PFSK-1 (cell line): ENCODE results near the gene PAK1.

Source experiments
- POLR2AphosphoS5 ChIP-seq: IDR thresholded peaks from 2 replicates; pipeline ENCODE4 v1.6.1; 2012; ENCODE audit warnings: low read depth, mild to moderate bottlenecking, control low read depth, low read length, moderate library complexity
- REST ChIP-seq, 2 experiments: IDR thresholded peaks; 2 replicates each; pipeline versions ENCODE4 v1.6.1 to v1.8.0; 2011 to 2012; ENCODE audit warnings: low read depth in 2 of 2, low read length in 2 of 2, control low read depth in 1 of 2, inconsistent platforms in 1 of 2, mild to moderate bottlenecking in 1 of 2, moderate library complexity in 1 of 2; ENCODE audit not compliant: insufficient read depth in 1 of 2
- SIN3A ChIP-seq: IDR thresholded peaks from 2 replicates; pipeline ENCODE4 v1.6.1; 2012; ENCODE audit warnings: mild to moderate bottlenecking, low read length, moderate library complexity, borderline replicate concordance; ENCODE audit not compliant: insufficient read depth

- no peak for TF ChIP-seq REST (IDR thresholded peaks at IDR 0.05; ENCODE audit: insufficient read depth in 1 of 2, low read depth in 2 of 2, low read length in 2 of 2)
- TF ChIP-seq POLR2AphosphoS5, result no peak
- TF ChIP-seq SIN3A, result no peak
Measured at GRCh38 chr11:77450227-77450626, 23.7 kb downstream of the PAK1 start.
